ENCODE results near the gene MRPL2. TPM values are rescaled to one million over a fixed set of nuclear protein-coding genes. Genes with fewer than 3 reads are reported as not detected.
"Not testable (repeated sequence)": the region's sequence is repeated elsewhere in the genome, so short reads cannot be mapped to it uniquely, and the experiment has no call there.

MRPL2 gene
- total RNA-seq, 2 donors from 2014 or later = 62.5 to 75.0 TPM

GRCh38 chr6:43088654-43089056, 29.4 kb upstream of the MRPL2 start:
- DNase-seq (no peak), ATAC-seq (no peak)
- intact Hi-C loops (cut with DNase I, micrococcal nuclease) = no loop called here

GRCh38 chr6:43086022-43086658, 26.9 kb upstream of the MRPL2 start:
- intact Hi-C loops (cut with DNase I, micrococcal nuclease) = no loop called here
- DNase-seq = no peak
- ATAC-seq = peak; percentile 92

- intact Hi-C loops (cut with DNase I, micrococcal nuclease) = no loop called here
- no peak for ATAC-seq
- no peak for DNase-seq
Observed at GRCh38 chr6:43082806-43083655, 23.8 kb upstream of the MRPL2 start.

GRCh38 chr6:43081922-43082321, 22.7 kb upstream of the MRPL2 start:
- ATAC-seq; DNase-seq; intact Hi-C loops (cut with DNase I, micrococcal nuclease): not testable (repeated sequence)

GRCh38 chr6:43081043-43081442, 21.8 kb upstream of the MRPL2 start:
- ATAC-seq (no peak), DNase-seq (no peak)
- intact Hi-C loops (cut with DNase I, micrococcal nuclease) = no loop called here

GRCh38 chr6:43078691-43079090, 19.5 kb upstream of the MRPL2 start:
- intact Hi-C loops (cut with DNase I, micrococcal nuclease) = loop anchor here in 1 of 2 donors (10.0 kb wide), 1 partner anchor 46 kb away; no protein-coding TSS in a partner anchor
- ATAC-seq = no peak
- DNase-seq = no peak

- DNase-seq (no peak), ATAC-seq (no peak)
- intact Hi-C loops (cut with DNase I, micrococcal nuclease) = loop anchor here in 1 of 2 donors (10.0 kb wide), 1 partner anchor 47 kb away; no protein-coding TSS in a partner anchor
Observed at GRCh38 chr6:43077981-43078511, 18.8 kb upstream of the MRPL2 start.

GRCh38 chr6:43077333-43077809, 18.1 kb upstream of the MRPL2 start:
- ATAC-seq = no peak
- no peak for DNase-seq
- intact Hi-C loops (cut with DNase I, micrococcal nuclease) = loop anchor here in 1 of 2 donors (10.0 kb wide), 1 partner anchor 47 kb away; no protein-coding TSS in a partner anchor

GRCh38 chr6:43076464-43077332, 17.5 kb upstream of the MRPL2 start:
- ATAC-seq (peak; percentile 39), DNase-seq (no peak)
- intact Hi-C loops (cut with DNase I, micrococcal nuclease) = loop anchor here in 1 of 2 donors (10.0 kb wide), 1 partner anchor 48 kb away; no protein-coding TSS in a partner anchor

- ATAC-seq = peak; percentile 58
- DNase-seq = no peak
- intact Hi-C loops (cut with DNase I, micrococcal nuclease) = loop anchor here in 1 of 2 donors (10.0 kb wide), 1 partner anchor 49 kb away; no protein-coding TSS in a partner anchor
Observed at GRCh38 chr6:43075670-43076463, 16.6 kb upstream of the MRPL2 start, which contains the start of gene PTK7. Gene PTK7 (plus strand): TSS chr6:43076314. CDS start chr6:43076489, 175 bp downstream.

- ATAC-seq (peak; percentile 12), DNase-seq (no peak)
- intact Hi-C loops (cut with DNase I, micrococcal nuclease) = loop anchor here in 1 of 2 donors (10.0 kb wide), 1 partner anchor 50 kb away; no protein-coding TSS in a partner anchor
Observed at GRCh38 chr6:43074847-43075669, 15.8 kb upstream of the MRPL2 start.

- intact Hi-C loops (cut with DNase I, micrococcal nuclease) = loop anchor here in 1 of 2 donors (10.0 kb wide), 1 partner anchor 55 kb away; no protein-coding TSS in a partner anchor
- peak; percentile 64 for ATAC-seq
- no peak for DNase-seq
Observed at GRCh38 chr6:43070028-43070632, 10.9 kb upstream of the MRPL2 start.

GRCh38 chr6:43062818-43063217, 3.6 kb upstream of the MRPL2 start:
- intact Hi-C loops (cut with DNase I, micrococcal nuclease) = loop anchor here in 1 of 2 donors (10.0 kb wide), 1 partner anchor 72 kb away; no protein-coding TSS in a partner anchor
- DNase-seq (no peak), ATAC-seq (no peak)

GRCh38 chr6:43061861-43062260, 2.6 kb upstream of the MRPL2 start:
- intact Hi-C loops (cut with DNase I, micrococcal nuclease) = loop anchor here in 1 of 2 donors (10.0 kb wide), 1 partner anchor 73 kb away; no protein-coding TSS in a partner anchor

GRCh38 chr6:43060755-43061633, 1.8 kb upstream of the MRPL2 start:
- intact Hi-C loops (cut with DNase I, micrococcal nuclease) = loop anchor here in 1 of 2 donors (10.0 kb wide), 1 partner anchor 74 kb away; no protein-coding TSS in a partner anchor
- peak; percentile 3 for ATAC-seq
- no peak for DNase-seq

More at GRCh38 chr6:43061861-43062260, 2.6 kb upstream of the MRPL2 start:
- ATAC-seq = no peak
- no peak for DNase-seq

Measured in left colon (tissue), 2 donors.